AG04449 (cell line): Measurements from ENCODE around the gene COL4A1.

Source experiments
- CTCF ChIA-PET: fragments of 350-600 bp; formaldehyde crosslinking; extraction: SDS; loops from one replicate; lab custom pipeline; 2021; ENCODE audit warnings: antibody characterized with exemption; lab: Yijun Ruan, JAX
- POLR2A ChIA-PET: fragments of 400-600, 350-600 bp; formaldehyde crosslinking; extraction: SDS; loops from one replicate; lab custom pipeline; 2020; ENCODE audit warnings: antibody characterized with exemption, inconsistent platforms; lab: Yijun Ruan, JAX
- DNase-seq: peaks from one replicate; pipeline ENCODE4 v3.0.0-alpha.2; 2010; ENCODE audit warnings: low read depth, low spot score
- H3K4me3 ChIP-seq: 2 replicates; pipeline ENCODE4 v1.5.1; 2011; ENCODE audit warnings: low read depth, mild to moderate bottlenecking, control low read depth, low read length
- CTCF ChIP-seq: IDR thresholded peaks from one replicate; pipeline ENCODE4 v1.5.1; 2011; ENCODE audit warnings: mild to moderate bottlenecking, moderate library complexity, low read length, control low read depth, inconsistent platforms; ENCODE audit not compliant: insufficient read depth; ENCODE audit errors: missing control alignments

Gene COL4A1

GRCh38 chr13:110192472-110192871 lies 114.5 kb downstream of the COL4A1 start:
- ChIA-PET POLR2A (no interaction called here), CTCF (no interaction called here)
- no peak overlapping the region for H3K4me3 ChIP-seq
- DNase-seq = no peak
- TF ChIP-seq CTCF = no peak

DNA sequence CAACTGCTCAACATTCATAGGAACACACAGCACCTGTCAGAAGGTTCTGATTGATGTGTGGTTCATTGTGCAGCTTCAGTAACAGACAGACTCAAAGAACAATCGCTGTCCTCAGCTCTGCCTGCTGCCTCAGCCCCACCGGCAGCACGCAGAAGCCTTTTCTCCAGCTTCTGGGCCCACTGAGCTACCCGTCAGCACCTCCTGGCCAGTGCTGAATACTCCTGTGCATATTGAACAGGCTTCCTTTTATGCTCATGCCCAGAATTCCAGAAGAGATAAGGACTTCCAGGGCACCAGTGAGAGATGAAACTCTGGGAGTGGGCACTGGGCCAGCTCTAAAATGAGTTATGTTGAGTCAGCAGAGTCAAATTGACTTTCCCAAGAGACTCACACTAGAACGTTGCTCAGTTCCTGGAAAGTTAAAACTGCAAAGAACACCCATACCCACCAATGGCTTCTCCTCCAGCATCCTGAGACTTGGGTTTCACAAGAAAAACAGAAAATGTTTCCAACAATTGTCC lies 119.3 kb downstream of the COL4A1 start:
- peak; percentile 9 for DNase-seq
- ChIA-PET CTCF (interaction anchor here (0.7 kb wide), 1 partner anchor 1272 kb away, joined by 3 read pairs; no protein-coding TSS in a partner anchor), POLR2A (no interaction called here)
- no peak for TF ChIP-seq CTCF
- H3K4me3 ChIP-seq = no peak overlapping the region

- ChIA-PET CTCF (no interaction called here), POLR2A (interaction anchor here (0.7 kb wide), 1 partner anchor 16 kb away, joined by 3 read pairs; no protein-coding TSS in a partner anchor)
- DNase-seq = no peak
- no peak for TF ChIP-seq CTCF
- H3K4me3 ChIP-seq = no peak overlapping the region
Measured at GRCh38 chr13:110186231-110186855, 120.6 kb downstream of the COL4A1 start.

GRCh38 chr13:110185696-110186095 lies 121.3 kb downstream of the COL4A1 start:
- ChIA-PET POLR2A (interaction anchor here (0.7 kb wide), 1 partner anchor 15 kb away, joined by 3 read pairs; no protein-coding TSS in a partner anchor), CTCF (no interaction called here)
- peak; percentile 61 for DNase-seq
- TF ChIP-seq CTCF = no peak
- no peak overlapping the region for H3K4me3 ChIP-seq

DNA sequence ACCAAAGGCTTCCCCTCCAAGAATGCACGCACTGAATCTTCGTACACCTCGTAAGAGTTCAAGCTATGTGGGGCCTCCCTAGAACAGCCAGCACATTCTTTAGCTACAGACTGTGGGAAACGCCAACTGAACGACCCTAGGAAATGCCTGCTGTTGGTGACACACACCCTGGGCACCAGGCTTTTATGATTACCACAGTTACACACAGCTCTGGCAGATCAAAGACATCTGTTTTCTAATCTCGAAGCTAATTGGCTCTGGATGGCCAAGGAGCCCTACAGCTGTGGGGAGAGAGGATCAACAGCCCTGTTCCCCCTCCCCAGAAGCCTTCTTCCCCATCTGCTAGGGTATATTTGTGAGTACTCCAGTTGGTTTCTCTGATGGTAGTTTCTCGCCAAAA lies 123.0 kb downstream of the COL4A1 start:
- TF ChIP-seq CTCF = no peak
- ChIA-PET POLR2A (no interaction called here), CTCF (interaction anchor here (1.5 to 1.6 kb wide), 2 partner anchors 11 to 23 kb away, joined by 3 to 7 read pairs; no protein-coding TSS in a partner anchor)
- no peak for DNase-seq
- no peak overlapping the region for H3K4me3 ChIP-seq

DNA sequence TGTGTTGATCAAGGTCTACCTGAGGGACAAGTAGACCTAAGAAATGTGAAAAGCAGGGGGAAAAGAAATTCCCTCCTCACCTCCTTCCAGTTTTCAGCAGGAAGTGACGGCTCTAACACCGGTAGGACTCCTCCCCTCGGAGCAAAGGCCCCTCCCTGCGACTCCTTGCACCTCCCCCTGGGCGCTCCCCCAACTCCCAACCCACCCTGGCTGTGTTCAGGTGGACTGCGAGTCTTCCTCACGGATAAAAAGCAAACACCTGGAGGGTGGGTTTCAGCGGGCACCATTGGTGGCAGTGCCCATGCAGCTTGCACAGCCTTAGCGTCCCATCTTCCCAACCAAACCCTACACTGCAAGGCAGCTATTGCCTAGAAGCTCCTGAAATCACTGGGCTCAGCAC lies 124.5 kb downstream of the COL4A1 start:
- TF ChIP-seq CTCF = no peak
- H3K4me3 ChIP-seq = no peak overlapping the region
- ChIA-PET CTCF (interaction anchor here (1.2 kb wide), 1 partner anchor 11 kb away, joined by 3 read pairs; no protein-coding TSS in a partner anchor), POLR2A (no interaction called here)
- no peak for DNase-seq
